ENCODE results near the gene NRP2. TPM values are rescaled to one million over a fixed set of nuclear protein-coding genes. Genes with fewer than 3 reads are reported as not detected.

The NRP2 gene
- total and polyA plus RNA-seq, 4 donors = 3.8 to 17.7 (median 12.2) TPM

GRCh38 chr2:205714058-205714776 lies 31.9 kb downstream of the NRP2 start:
- Histone ChIP-seq H3K27ac (ENCODE audit: low read depth in 1 of 2, low read length in 2 of 2) (peak overlapping the region in 1 of 2 donors; percentile 23), H3K4me1 (ENCODE audit: control insufficient read depth in 4 of 4, insufficient read depth in 4 of 4, low read length in 3 of 4) (peaks cover 0 to 2% (median 0%) of the 10 kb centered on the region in 4 donors)
- no peak for TF ChIP-seq REST (IDR thresholded peaks at IDR 0.05)
- TF ChIP-seq ZBTB33 (IDR thresholded peaks at IDR 0.05) = no peak
- no peak for TF ChIP-seq FOXA1 (IDR thresholded peaks at IDR 0.05)
- no peak for TF ChIP-seq YY1 (IDR thresholded peaks at IDR 0.05)
- no peak for TF ChIP-seq NR2F2 (IDR thresholded peaks at IDR 0.05)
- no peak for TF ChIP-seq HNF4A (conservative IDR thresholded peaks at IDR 0.05)
- TF ChIP-seq JUND (IDR thresholded peaks at IDR 0.05) = no peak
- no peak for TF ChIP-seq TAF1 (conservative IDR thresholded peaks at IDR 0.05)
- no peak for TF ChIP-seq RXRA (IDR thresholded peaks at IDR 0.05)
- no peak for TF ChIP-seq MAX (IDR thresholded peaks at IDR 0.05)
- no peak for TF ChIP-seq ATF3 (IDR thresholded peaks at IDR 0.05)
- no peak for TF ChIP-seq SP1 (IDR thresholded peaks at IDR 0.05)
- no peak for TF ChIP-seq HNF4G (IDR thresholded peaks at IDR 0.05)
- no peak for TF ChIP-seq GABPA (IDR thresholded peaks at IDR 0.05 in 1 of 2, conservative IDR thresholded peaks at IDR 0.05 in 1 of 2)
- no peak for TF ChIP-seq RAD21 (IDR thresholded peaks at IDR 0.05)
- TF ChIP-seq EGR1 (IDR thresholded peaks at IDR 0.05; ENCODE audit: low read depth in 2 of 2) = no peak
- no peak for TF ChIP-seq CTCF (IDR thresholded peaks at IDR 0.05; ENCODE audit: low read depth, low read length, missing input control)

More at GRCh38 chr2:205714058-205714776, 31.9 kb downstream of the NRP2 start:
- H3K36me3 ChIP-seq (ENCODE audit: control insufficient read depth in 4 of 4, insufficient read depth in 3 of 4, low read depth in 1 of 4, low read length in 3 of 4) = no peaks in the 10 kb centered on the region
- DNase-seq (ENCODE audit: low spot score) = no peak
- no peak overlapping the region for H3K9ac ChIP-seq (ENCODE audit: low read depth in 1 of 2, low read length in 2 of 2)
- no peaks in the 10 kb centered on the region for H3K27me3 ChIP-seq (ENCODE audit: control insufficient read depth in 4 of 4, insufficient read depth in 4 of 4, low read length in 3 of 4)
- H3K4me3 ChIP-seq (ENCODE audit: low read depth in 1 of 3, low read length in 3 of 3) = no peak overlapping the region
- WGBS = 73% methylated on average over 5 of the region's 5 CpGs
- no peaks in the 10 kb centered on the region for H3K9me3 ChIP-seq (ENCODE audit: control insufficient read depth in 4 of 4, low read length in 3 of 4)
